Neuronal stem cell (in vitro differentiated cells): Measurements from ENCODE around the gene ALPL.

Experiments
- DNase-seq: peaks from one replicate; pipeline ENCODE4 v3.0.0-alpha.2; 2013; ENCODE audit warnings: low spot score
- H2AFZ ChIP-seq: one replicate; pipeline ENCODE4 v1.6.1; 2013; ENCODE audit warnings: mild to moderate bottlenecking, low read length, inconsistent platforms
- H2AK5ac ChIP-seq: 2 replicates; pipeline ENCODE4 v1.6.1; 2013; ENCODE audit warnings: low read depth, mild to moderate bottlenecking, inconsistent platforms, low read length, moderate library complexity, mixed read lengths
- H2BK120ac ChIP-seq: 2 replicates; pipeline ENCODE4 v1.6.1; 2013; ENCODE audit warnings: low read depth, mild to moderate bottlenecking, inconsistent platforms, low read length, moderate library complexity, mixed read lengths
- H2BK12ac ChIP-seq: one replicate; pipeline ENCODE4 v1.6.1; 2013; ENCODE audit warnings: low read length, inconsistent platforms
- H2BK15ac ChIP-seq: 2 replicates; pipeline ENCODE4 v1.6.1; 2013; ENCODE audit warnings: mild to moderate bottlenecking, low read length, inconsistent platforms, mixed read lengths
- H2BK5ac ChIP-seq: one replicate; pipeline ENCODE4 v1.6.1; 2013; ENCODE audit warnings: inconsistent platforms, mild to moderate bottlenecking, low read length, moderate library complexity
- H3K14ac ChIP-seq: one replicate; pipeline ENCODE4 v1.6.1; 2013; ENCODE audit warnings: low read length, inconsistent platforms
- H3K18ac ChIP-seq: 2 replicates; pipeline ENCODE4 v1.6.1; 2013; ENCODE audit warnings: low read length, inconsistent platforms
- H3K23ac ChIP-seq: 2 replicates; pipeline ENCODE4 v1.6.1; 2013; ENCODE audit warnings: low read depth, mild to moderate bottlenecking, mixed read lengths, low read length, inconsistent platforms; ENCODE audit not compliant: poor library complexity
- H3K27ac ChIP-seq: replicated peaks from 3 replicates; pipeline ENCODE4 v1.5.1; 2013; ENCODE audit warnings: low read length, inconsistent platforms
- H3K27me3 ChIP-seq, 3 experiments: 2 replicates each; pipeline ENCODE4 v1.6.1; 2013; ENCODE audit warnings: low read length in 3 of 3, mild to moderate bottlenecking in 2 of 3, inconsistent platforms in 1 of 3, low read depth in 1 of 3, mixed read lengths in 1 of 3, moderate library complexity in 1 of 3; ENCODE audit not compliant: control insufficient read depth in 3 of 3, insufficient read depth in 3 of 3
- H3K36me3 ChIP-seq, 2 donors: replicated peaks in 1 of 2; 2 replicates each; pipeline ENCODE4 v1.6.1; 2013; ENCODE audit warnings: low read length in 2 of 2; ENCODE audit not compliant: control insufficient read depth in 2 of 2, insufficient read depth in 2 of 2
- H3K4ac ChIP-seq: 2 replicates; pipeline ENCODE4 v1.6.1; 2013; ENCODE audit warnings: inconsistent platforms, mild to moderate bottlenecking, low read length, moderate library complexity
- H3K4me1 ChIP-seq, 2 donors: 1 replicate in 1 of 2; 2 replicates in 1 of 2; pipeline ENCODE4 v1.6.1; 2013; ENCODE audit warnings: low read length in 2 of 2, low read depth in 1 of 2; ENCODE audit not compliant: control insufficient read depth in 2 of 2, insufficient read depth in 1 of 2
- H3K4me2 ChIP-seq: one replicate; pipeline ENCODE4 v1.6.1; 2013; ENCODE audit warnings: mild to moderate bottlenecking, low read length, inconsistent platforms; ENCODE audit not compliant: insufficient read depth, poor library complexity, severe bottlenecking
- H3K4me3 ChIP-seq, 2 donors: 2 replicates each; pipeline ENCODE4 v1.5.1; 2013; ENCODE audit warnings: low read length in 2 of 2, mild to moderate bottlenecking in 2 of 2, inconsistent platforms in 1 of 2, moderate library complexity in 1 of 2
- H3K79me1 ChIP-seq: one replicate; pipeline ENCODE4 v1.6.1; 2013; ENCODE audit warnings: low read depth, mild to moderate bottlenecking, inconsistent platforms, low read length, moderate library complexity
- H3K9ac ChIP-seq: one replicate; pipeline ENCODE4 v1.6.1; 2013; ENCODE audit warnings: mild to moderate bottlenecking, low read depth, low read length, inconsistent platforms; ENCODE audit not compliant: poor library complexity
- H3K9me3 ChIP-seq, 2 donors: replicated peaks in 1 of 2; 2 replicates each; pipeline versions ENCODE3 to v1.6.1; 2013; ENCODE audit warnings: low read length in 2 of 2, mild to moderate bottlenecking in 2 of 2, inconsistent platforms in 1 of 2, low read depth in 1 of 2, mixed read lengths in 1 of 2, moderate library complexity in 1 of 2; ENCODE audit not compliant: control insufficient read depth in 2 of 2, insufficient read depth in 1 of 2
- H4K8ac ChIP-seq: one replicate; pipeline ENCODE4 v1.6.1; 2013; ENCODE audit warnings: low read depth, mild to moderate bottlenecking, inconsistent platforms, low read length, moderate library complexity
- H4K91ac ChIP-seq: one replicate; pipeline ENCODE4 v1.6.1; 2013; ENCODE audit warnings: low read length, low read depth, mild to moderate bottlenecking, inconsistent platforms; ENCODE audit not compliant: poor library complexity
- WGBS, 2 donors: extraction: QIAGEN DNeasy Blood & Tissue Kit; methylation state at CpG; one replicate each; pipeline ENCODE4 v1.1.7; 2013; ENCODE audit warnings: missing lambda C conversion rate in 2 of 2, mixed read lengths in 1 of 2; ENCODE audit not compliant: insufficient read length in 2 of 2, insufficient replicate concordance in 1 of 2; ENCODE audit errors: extremely low coverage in 2 of 2; 5-methylcytosine and 5-hydroxymethylcytosine counted together

ALPL gene

GRCh38 chr1:21537932-21538630 is 28.9 kb downstream of the ALPL start:
- no peak overlapping the region for H4K8ac ChIP-seq
- H3K23ac ChIP-seq = peak overlapping the region; percentile 13
- no peak overlapping the region for H2BK12ac ChIP-seq
- peaks cover 10% of the 10 kb centered on the region for H3K79me1 ChIP-seq
- no peak overlapping the region for H4K91ac ChIP-seq
- peak overlapping the region; percentile 43 for H2AK5ac ChIP-seq
- no peak overlapping the region for H2AFZ ChIP-seq
- H3K4me1 ChIP-seq = peaks cover 5 to 14% of the 10 kb centered on the region in 2 donors
- H2BK120ac ChIP-seq = no peak overlapping the region
- no peak overlapping the region for H3K14ac ChIP-seq
- no peaks in the 10 kb centered on the region for H3K9me3 ChIP-seq
- no peak overlapping the region for H3K18ac ChIP-seq
- H3K4ac ChIP-seq = no peak overlapping the region
- H3K4me3 ChIP-seq = no peak overlapping the region
- H3K4me2 ChIP-seq = no peak overlapping the region
- no peak overlapping the region for H3K9ac ChIP-seq
- no peak overlapping the region for H2BK5ac ChIP-seq
- WGBS, 2 donors = no CpG with 5 or more reads among the region's 27 CpGs
- H2BK15ac ChIP-seq = no peak overlapping the region
- H3K36me3 ChIP-seq = peaks cover 0 to 2% of the 10 kb centered on the region in 2 donors
- H3K27ac ChIP-seq = no peak overlapping the region
- no peaks in the 10 kb centered on the region for H3K27me3 ChIP-seq
- no peak for DNase-seq

GRCh38 chr1:21539933-21540332 is 30.7 kb downstream of the ALPL start:
- whole genome bisulfite sequencing, 2 donors = no CpG with 5 or more reads among the region's 13 CpGs
- H4K8ac ChIP-seq = no peak overlapping the region
- no peak overlapping the region for H4K91ac ChIP-seq
- no peaks in the 10 kb centered on the region for H3K27me3 ChIP-seq
- no peak overlapping the region for H3K4ac ChIP-seq
- DNase-seq = no peak
- H2BK120ac ChIP-seq = no peak overlapping the region
- H3K79me1 ChIP-seq = peaks cover 14% of the 10 kb centered on the region
- H2AFZ ChIP-seq = no peak overlapping the region
- peak overlapping the region; percentile 32 for H3K14ac ChIP-seq
- H3K36me3 ChIP-seq = peaks cover 0 to 2% of the 10 kb centered on the region in 2 donors
- no peak overlapping the region for H2AK5ac ChIP-seq
- peak overlapping the region; percentile 72 for H3K18ac ChIP-seq
- H2BK15ac ChIP-seq = no peak overlapping the region
- peak overlapping the region; percentile 45 for H3K23ac ChIP-seq
- no peak overlapping the region for H2BK12ac ChIP-seq
- H3K4me2 ChIP-seq = no peak overlapping the region
- no peak overlapping the region for H3K4me3 ChIP-seq
- no peaks in the 10 kb centered on the region for H3K9me3 ChIP-seq
- peak overlapping the region; percentile 47 for H3K9ac ChIP-seq
- H2BK5ac ChIP-seq = no peak overlapping the region
- peaks cover 1 to 14% of the 10 kb centered on the region in 2 donors for H3K4me1 ChIP-seq
- H3K27ac ChIP-seq = no peak overlapping the region

- no peak overlapping the region for H3K4me2 ChIP-seq
- H3K9me3 ChIP-seq = no peaks in the 10 kb centered on the region
- no peak overlapping the region for H4K91ac ChIP-seq
- H2BK12ac ChIP-seq = no peak overlapping the region
- no peak overlapping the region for H3K4ac ChIP-seq
- DNase-seq = no peak
- H2BK120ac ChIP-seq = no peak overlapping the region
- H3K36me3 ChIP-seq = peaks cover 0 to 2% of the 10 kb centered on the region in 2 donors
- peak overlapping the region; percentile 38 for H2AK5ac ChIP-seq
- no peak overlapping the region for H3K14ac ChIP-seq
- no peak overlapping the region for H2AFZ ChIP-seq
- no peak overlapping the region for H3K23ac ChIP-seq
- H4K8ac ChIP-seq = no peak overlapping the region
- H3K4me1 ChIP-seq = peaks cover 4 to 14% of the 10 kb centered on the region in 2 donors
- H2BK5ac ChIP-seq = peak overlapping the region; percentile 19
- H2BK15ac ChIP-seq = no peak overlapping the region
- no peak overlapping the region for H3K27ac ChIP-seq
- no peak overlapping the region for H3K9ac ChIP-seq
- H3K18ac ChIP-seq = no peak overlapping the region
- H3K79me1 ChIP-seq = peaks cover 12% of the 10 kb centered on the region
- H3K27me3 ChIP-seq = no peaks in the 10 kb centered on the region
- WGBS, 2 donors = no CpG with 5 or more reads among the region's 6 CpGs
- H3K4me3 ChIP-seq = no peak overlapping the region
Observed at GRCh38 chr1:21541329-21541728, 32.1 kb downstream of the ALPL start.

DNA sequence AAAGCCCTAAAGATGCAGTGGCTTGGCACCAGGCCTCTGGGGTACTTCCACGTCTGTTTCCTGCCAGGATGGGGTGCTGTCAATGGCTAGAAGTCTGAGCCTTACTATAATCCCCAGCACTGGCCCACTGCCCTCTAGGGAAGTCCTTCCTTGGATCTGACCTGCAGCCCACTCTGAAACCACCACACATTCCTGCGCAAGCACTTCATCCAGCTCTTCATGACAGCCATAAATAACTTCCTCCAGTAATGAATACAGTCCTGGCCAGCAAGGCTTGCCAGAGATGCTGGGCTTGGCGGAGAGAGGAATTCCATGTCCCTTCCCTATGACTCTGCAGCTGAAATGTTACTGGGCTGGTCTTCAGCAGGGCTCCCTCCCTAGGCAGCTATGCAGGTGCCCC is 32.6 kb downstream of the ALPL start:
- Histone ChIP-seq H3K14ac (no peak overlapping the region), H3K23ac (no peak overlapping the region), H3K9me3 (no peaks in the 10 kb centered on the region), H3K4me1 (peaks cover 7 to 14% of the 10 kb centered on the region in 2 donors), H2BK5ac (no peak overlapping the region), H3K9ac (no peak overlapping the region), H2BK15ac (no peak overlapping the region), H3K4ac (no peak overlapping the region), H2BK120ac (no peak overlapping the region), H3K4me3 (no peak overlapping the region), H3K4me2 (no peak overlapping the region), H4K8ac (no peak overlapping the region), H2BK12ac (no peak overlapping the region), H3K27me3 (no peaks in the 10 kb centered on the region), H4K91ac (no peak overlapping the region), H3K18ac (no peak overlapping the region), H3K36me3 (peaks cover 0 to 2% of the 10 kb centered on the region in 2 donors), H3K79me1 (peaks cover 13% of the 10 kb centered on the region), H2AFZ (no peak overlapping the region), H3K27ac (no peak overlapping the region), H2AK5ac (no peak overlapping the region)
- no CpG with 5 or more reads among the region's 3 CpGs for WGBS, 2 donors
- no peak for DNase-seq
